ENCODE measurements around the gene LRCH4. TPM values are rescaled to one million over a fixed set of nuclear protein-coding genes. Genes with fewer than 3 reads are reported as not detected.
A peak's percentile ranks its signal among the peaks of the same experiment; 100 is the strongest.

Gene LRCH4
- total and polyA plus RNA-seq, 9 of the 15 experiments (the other 6 are each of a cell fraction or from before 2014, with no cell fraction given): 0.06 to 63.3 (median 15.0) TPM

GRCh38 chr7:100612730-100613390 is 26.9 kb upstream of the LRCH4 start (continued):
- TF ChIP-seq PPARD (CRISPR knock-in tag; IDR thresholded peaks at IDR 0.05) (no peak), FOXP1 (CRISPR knock-in tag; IDR thresholded peaks at IDR 0.05) (no peak), NR4A1 (CRISPR knock-in tag; IDR thresholded peaks at IDR 0.05) (no peak), NR4A1 (tag; IDR thresholded peaks at IDR 0.05) (no peak), ETS2 (tag; IDR thresholded peaks at IDR 0.05; ENCODE audit: borderline replicate concordance, poor library complexity, severe bottlenecking) (no peak), HDAC1 (IDR thresholded peaks at IDR 0.05) (0 out of 4 replicates have a peak, but pooled peaks of 1 of the 2 experiments have one; percentile 17), PTTG1 (tag; IDR thresholded peaks at IDR 0.05; ENCODE audit: low read depth) (no peak), BCOR (IDR thresholded peaks at IDR 0.05) (no peak), TFAP4 (CRISPR knock-in tag; IDR thresholded peaks at IDR 0.05; ENCODE audit: borderline replicate concordance) (peak; percentile 54; the same call in 1 of the 2 replicates), ZNF764 (CRISPR knock-in tag; IDR thresholded peaks at IDR 0.05; ENCODE audit: low read depth) (peak; percentile 94), SIN3A (IDR thresholded peaks at IDR 0.05; ENCODE audit: borderline replicate concordance in 2 of 2, control insufficient read depth in 1 of 2, low read depth in 2 of 2, low read length in 2 of 2) (peak in 1 of 2 experiments; percentile 54; a peak in 1 of 4 replicates), RBM25 (IDR thresholded peaks at IDR 0.05; ENCODE audit: low read depth, low read length, severe bottlenecking) (no peak), ZBTB2 (IDR thresholded peaks at IDR 0.05) (peak; percentile 31; the same call in 1 of the 2 replicates), EGR1 (conservative IDR thresholded peaks at IDR 0.05) (no peak), NRF1 (conservative IDR thresholded peaks at IDR 0.05 in 1 of 2, IDR thresholded peaks at IDR 0.05 in 1 of 2) (no peak), ZNF354B (CRISPR knock-in tag; IDR thresholded peaks at IDR 0.05) (no peak), TGIF2 (CRISPR knock-in tag; IDR thresholded peaks at IDR 0.05) (peak; percentile 70; the same call in 1 of the 2 replicates), HNRNPLL (IDR thresholded peaks at IDR 0.05; ENCODE audit: low read depth, low read length, poor library complexity, severe bottlenecking) (no peak), ZNF592 (IDR thresholded peaks at IDR 0.05) (no peak), HDGF (IDR thresholded peaks at IDR 0.05) (0 out of 2 replicates have a peak, but pooled peaks have one; percentile 10), NR0B1 (IDR thresholded peaks at IDR 0.05; ENCODE audit: partially characterized antibody) (no peak)

Measured in K562 (cell line).